ENCODE results near the gene PCDH9.
A peak's percentile ranks its signal among the peaks of the same experiment; 100 is the strongest.
"Not testable (repeated sequence)": the region's sequence is repeated elsewhere in the genome, so short reads cannot be mapped to it uniquely, and the experiment has no call there.

The PCDH9 gene

DNA sequence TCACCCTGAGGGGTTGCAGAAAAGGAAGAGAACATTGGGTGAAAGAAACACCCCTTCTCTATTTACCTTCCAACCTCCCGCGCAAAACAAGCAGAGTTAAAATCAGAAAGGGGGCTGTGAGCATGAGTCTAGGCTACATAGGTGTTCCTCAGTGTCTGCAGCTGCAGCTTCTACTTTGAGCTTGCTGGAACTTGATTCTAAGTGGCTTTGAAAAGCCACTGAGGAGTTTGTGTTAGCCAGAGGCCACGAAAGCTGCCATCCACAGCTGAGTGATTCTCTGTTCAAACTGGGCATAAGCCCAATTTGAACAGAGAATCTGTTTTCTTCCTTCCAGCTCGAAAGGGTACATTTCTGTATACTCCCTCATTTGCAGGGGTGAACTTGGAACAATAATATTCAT lies 343.9 kb downstream of the PCDH9 start:
- H2BK12ac ChIP-seq (ENCODE audit: low read length in 2 of 2) = no peak overlapping the region
- H3K36me3 ChIP-seq (ENCODE audit: control insufficient read depth in 1 of 2, insufficient read depth in 2 of 2, low read depth in 1 of 2, low read length in 2 of 2) = no peaks in the 10 kb centered on the region
- no peak overlapping the region for H3K9ac ChIP-seq (ENCODE audit: low read length)
- no peak overlapping the region for H2BK15ac ChIP-seq (ENCODE audit: low read depth, poor library complexity, severe bottlenecking)
- DNase-seq = no peak
- H3K27me3 ChIP-seq (ENCODE audit: control insufficient read depth in 1 of 2, insufficient read depth in 1 of 2, low read length in 2 of 2) = no peaks in the 10 kb centered on the region
- H3K27ac ChIP-seq (ENCODE audit: low read length, poor library complexity, severe bottlenecking) = no peak overlapping the region
- H3K79me1 ChIP-seq (replicated peaks; ENCODE audit: low read length, poor library complexity, severe bottlenecking) = no peaks in the 10 kb centered on the region
- H4K91ac ChIP-seq (ENCODE audit: low read length) = no peak overlapping the region
- no peak overlapping the region for H3K4ac ChIP-seq (ENCODE audit: low read depth in 1 of 2, low read length in 2 of 2)
- H2BK5ac ChIP-seq (ENCODE audit: low read depth, low read length, poor library complexity, severe bottlenecking) = no peak overlapping the region
- no peak overlapping the region for H3K18ac ChIP-seq (ENCODE audit: low read depth in 1 of 2, low read length in 2 of 2)
- no peak overlapping the region for H3K14ac ChIP-seq (ENCODE audit: low read length in 2 of 2)
- no peak overlapping the region for H3K4me3 ChIP-seq (ENCODE audit: insufficient read depth in 1 of 2, low read depth in 1 of 2, low read length in 2 of 2)
- H2AK5ac ChIP-seq (ENCODE audit: low read length, severe bottlenecking) = no peak overlapping the region
- H3K4me1 ChIP-seq (ENCODE audit: control insufficient read depth, insufficient read depth, low read depth, low read length) = no peaks in the 10 kb centered on the region
- 67% methylated on average over 3 of the region's 4 CpGs for WGBS
- H2AFZ ChIP-seq (ENCODE audit: low read depth, low read length) = no peak overlapping the region
- no peak overlapping the region for H3K23ac ChIP-seq (ENCODE audit: low read length in 2 of 2)
- no peak overlapping the region for H3K4me2 ChIP-seq (ENCODE audit: low read length, poor library complexity, severe bottlenecking)
- no peaks in the 10 kb centered on the region for H3K9me3 ChIP-seq (ENCODE audit: control insufficient read depth, low read length)
- no peak overlapping the region for H2BK120ac ChIP-seq (ENCODE audit: low read depth, low read length)
- peak overlapping the region; percentile 7 for H4K8ac ChIP-seq (ENCODE audit: low read length)

DNA sequence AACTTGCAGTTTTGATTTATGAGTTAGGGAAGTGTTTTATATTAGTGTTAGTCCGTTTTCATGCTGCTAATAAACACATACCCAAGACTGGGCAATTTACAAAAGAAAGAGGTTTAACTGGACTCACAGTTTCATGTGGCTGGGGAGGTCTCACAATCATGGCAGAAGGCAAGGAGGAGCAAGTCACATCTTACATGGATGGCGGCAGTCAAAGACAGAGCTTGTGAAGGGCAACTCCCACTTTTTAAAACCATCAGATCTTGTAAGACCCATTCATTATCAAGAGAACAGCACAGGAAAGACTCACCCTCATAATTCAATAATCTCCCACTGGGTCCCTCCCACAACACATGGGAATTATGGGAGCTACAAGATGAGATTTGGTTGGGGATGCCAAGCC lies 349.0 kb downstream of the PCDH9 start:
- H3K18ac ChIP-seq (ENCODE audit: low read depth in 1 of 2, low read length in 2 of 2); H3K4me1 ChIP-seq (ENCODE audit: control insufficient read depth, insufficient read depth, low read depth, low read length); H3K14ac ChIP-seq (ENCODE audit: low read length in 2 of 2); H3K27me3 ChIP-seq (ENCODE audit: control insufficient read depth in 1 of 2, insufficient read depth in 1 of 2, low read length in 2 of 2); H2BK12ac ChIP-seq (ENCODE audit: low read length in 2 of 2); H2AFZ ChIP-seq (ENCODE audit: low read depth, low read length); H2BK15ac ChIP-seq (ENCODE audit: low read depth, poor library complexity, severe bottlenecking); H3K23ac ChIP-seq (ENCODE audit: low read length in 2 of 2); H3K79me1 ChIP-seq (replicated peaks; ENCODE audit: low read length, poor library complexity, severe bottlenecking); H2AK5ac ChIP-seq (ENCODE audit: low read length, severe bottlenecking); H3K4ac ChIP-seq (ENCODE audit: low read depth in 1 of 2, low read length in 2 of 2); H3K9ac ChIP-seq (ENCODE audit: low read length); H3K4me3 ChIP-seq (ENCODE audit: insufficient read depth in 1 of 2, low read depth in 1 of 2, low read length in 2 of 2); H2BK5ac ChIP-seq (ENCODE audit: low read depth, low read length, poor library complexity, severe bottlenecking); H4K8ac ChIP-seq (ENCODE audit: low read length); H3K4me2 ChIP-seq (ENCODE audit: low read length, poor library complexity, severe bottlenecking); H2BK120ac ChIP-seq (ENCODE audit: low read depth, low read length); H3K36me3 ChIP-seq (ENCODE audit: control insufficient read depth in 1 of 2, insufficient read depth in 2 of 2, low read depth in 1 of 2, low read length in 2 of 2); DNase-seq; H3K9me3 ChIP-seq (ENCODE audit: control insufficient read depth, low read length); H4K91ac ChIP-seq (ENCODE audit: low read length); H3K27ac ChIP-seq (ENCODE audit: low read length, poor library complexity, severe bottlenecking): not testable (repeated sequence)
- 90% methylated on average over 2 of the region's 2 CpGs for WGBS

DNA sequence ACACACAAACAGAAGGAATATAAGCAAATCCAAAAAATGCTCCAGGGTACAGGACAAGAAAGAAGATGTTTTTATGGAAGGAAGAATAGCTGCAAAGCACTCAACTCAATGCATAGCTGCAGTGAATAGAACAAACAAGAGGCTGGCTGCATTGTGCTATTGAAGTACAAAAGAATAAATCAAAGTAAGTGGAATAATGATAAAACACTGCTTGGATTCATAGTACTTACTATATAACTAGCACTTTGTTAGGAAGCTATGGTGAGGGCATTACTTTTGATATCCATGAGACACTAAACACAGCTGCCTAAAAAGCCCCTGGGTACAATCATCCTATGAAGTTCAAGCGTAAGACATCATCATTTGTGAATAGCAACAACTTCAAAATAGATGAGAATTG lies 350.1 kb downstream of the PCDH9 start:
- Histone ChIP-seq H3K36me3 (ENCODE audit: control insufficient read depth in 1 of 2, insufficient read depth in 2 of 2, low read depth in 1 of 2, low read length in 2 of 2) (no peaks in the 10 kb centered on the region), H3K27me3 (ENCODE audit: control insufficient read depth in 1 of 2, insufficient read depth in 1 of 2, low read length in 2 of 2) (no peaks in the 10 kb centered on the region), H3K4me1 (ENCODE audit: control insufficient read depth, insufficient read depth, low read depth, low read length) (no peaks in the 10 kb centered on the region), H4K8ac (ENCODE audit: low read length) (no peak overlapping the region), H2BK15ac (ENCODE audit: low read depth, poor library complexity, severe bottlenecking) (no peak overlapping the region), H3K9me3 (ENCODE audit: control insufficient read depth, low read length) (no peaks in the 10 kb centered on the region), H3K79me1 (replicated peaks; ENCODE audit: low read length, poor library complexity, severe bottlenecking) (no peaks in the 10 kb centered on the region), H2BK12ac (ENCODE audit: low read length in 2 of 2) (no peak overlapping the region), H2BK120ac (ENCODE audit: low read depth, low read length) (no peak overlapping the region), H3K9ac (ENCODE audit: low read length) (no peak overlapping the region), H2AK5ac (ENCODE audit: low read length, severe bottlenecking) (no peak overlapping the region), H3K4ac (ENCODE audit: low read depth in 1 of 2, low read length in 2 of 2) (no peak overlapping the region), H4K91ac (ENCODE audit: low read length) (no peak overlapping the region), H3K18ac (ENCODE audit: low read depth in 1 of 2, low read length in 2 of 2) (no peak overlapping the region), H2AFZ (ENCODE audit: low read depth, low read length) (no peak overlapping the region), H3K23ac (ENCODE audit: low read length in 2 of 2) (no peak overlapping the region), H3K4me2 (ENCODE audit: low read length, poor library complexity, severe bottlenecking) (no peak overlapping the region), H3K27ac (ENCODE audit: low read length, poor library complexity, severe bottlenecking) (no peak overlapping the region), H3K4me3 (ENCODE audit: insufficient read depth in 1 of 2, low read depth in 1 of 2, low read length in 2 of 2) (no peak overlapping the region), H3K14ac (ENCODE audit: low read length in 2 of 2) (no peak overlapping the region), H2BK5ac (ENCODE audit: low read depth, low read length, poor library complexity, severe bottlenecking) (no peak overlapping the region)
- no CpG with 5 or more reads among the region's 1 CpG for WGBS
- DNase-seq = no peak

- Histone ChIP-seq H3K18ac (ENCODE audit: low read depth in 1 of 2, low read length in 2 of 2) (no peak overlapping the region), H2BK5ac (ENCODE audit: low read depth, low read length, poor library complexity, severe bottlenecking) (no peak overlapping the region), H3K79me1 (replicated peaks; ENCODE audit: low read length, poor library complexity, severe bottlenecking) (no peaks in the 10 kb centered on the region), H3K23ac (ENCODE audit: low read length in 2 of 2) (no peak overlapping the region), H4K8ac (ENCODE audit: low read length) (no peak overlapping the region), H3K4me2 (ENCODE audit: low read length, poor library complexity, severe bottlenecking) (no peak overlapping the region), H3K4me1 (ENCODE audit: control insufficient read depth, insufficient read depth, low read depth, low read length) (no peaks in the 10 kb centered on the region), H3K27ac (ENCODE audit: low read length, poor library complexity, severe bottlenecking) (no peak overlapping the region), H2AFZ (ENCODE audit: low read depth, low read length) (no peak overlapping the region), H2AK5ac (ENCODE audit: low read length, severe bottlenecking) (no peak overlapping the region), H4K91ac (ENCODE audit: low read length) (no peak overlapping the region), H2BK12ac (ENCODE audit: low read length in 2 of 2) (no peak overlapping the region), H3K4ac (ENCODE audit: low read depth in 1 of 2, low read length in 2 of 2) (no peak overlapping the region), H2BK120ac (ENCODE audit: low read depth, low read length) (no peak overlapping the region), H3K4me3 (ENCODE audit: insufficient read depth in 1 of 2, low read depth in 1 of 2, low read length in 2 of 2) (no peak overlapping the region), H3K27me3 (ENCODE audit: control insufficient read depth in 1 of 2, insufficient read depth in 1 of 2, low read length in 2 of 2) (no peaks in the 10 kb centered on the region), H3K14ac (ENCODE audit: low read length in 2 of 2) (no peak overlapping the region), H3K9me3 (ENCODE audit: control insufficient read depth, low read length) (no peaks in the 10 kb centered on the region), H2BK15ac (ENCODE audit: low read depth, poor library complexity, severe bottlenecking) (no peak overlapping the region), H3K36me3 (ENCODE audit: control insufficient read depth in 1 of 2, insufficient read depth in 2 of 2, low read depth in 1 of 2, low read length in 2 of 2) (no peaks in the 10 kb centered on the region), H3K9ac (ENCODE audit: low read length) (no peak overlapping the region)
- WGBS = 62% methylated on average over 3 of the region's 4 CpGs
- no peak for DNase-seq
Measured at GRCh38 chr13:66875264-66875663, 354.9 kb downstream of the PCDH9 start.
